ENCODE data around the gene BTBD9.

DNA sequence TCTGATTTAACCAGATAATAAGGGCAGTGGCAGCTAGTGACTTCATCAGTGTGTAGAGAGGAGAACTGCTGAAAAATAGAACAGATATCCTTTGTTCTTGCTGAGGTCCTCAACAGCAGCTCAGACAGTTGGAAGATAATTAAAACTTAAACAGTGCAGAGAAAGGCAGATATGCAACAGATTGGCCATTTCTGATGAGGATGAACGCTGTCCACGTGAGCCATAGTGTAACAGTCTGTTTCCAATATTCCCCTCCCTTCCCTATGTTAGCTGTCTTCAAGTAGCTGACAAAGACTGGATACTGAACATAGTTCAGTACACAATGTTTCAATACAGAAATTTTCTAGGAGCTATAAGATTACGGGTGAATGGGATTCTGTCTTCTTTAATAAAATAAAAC lies 291.4 kb downstream of the BTBD9 start:
- TF ChIP-seq, protein P1, sequence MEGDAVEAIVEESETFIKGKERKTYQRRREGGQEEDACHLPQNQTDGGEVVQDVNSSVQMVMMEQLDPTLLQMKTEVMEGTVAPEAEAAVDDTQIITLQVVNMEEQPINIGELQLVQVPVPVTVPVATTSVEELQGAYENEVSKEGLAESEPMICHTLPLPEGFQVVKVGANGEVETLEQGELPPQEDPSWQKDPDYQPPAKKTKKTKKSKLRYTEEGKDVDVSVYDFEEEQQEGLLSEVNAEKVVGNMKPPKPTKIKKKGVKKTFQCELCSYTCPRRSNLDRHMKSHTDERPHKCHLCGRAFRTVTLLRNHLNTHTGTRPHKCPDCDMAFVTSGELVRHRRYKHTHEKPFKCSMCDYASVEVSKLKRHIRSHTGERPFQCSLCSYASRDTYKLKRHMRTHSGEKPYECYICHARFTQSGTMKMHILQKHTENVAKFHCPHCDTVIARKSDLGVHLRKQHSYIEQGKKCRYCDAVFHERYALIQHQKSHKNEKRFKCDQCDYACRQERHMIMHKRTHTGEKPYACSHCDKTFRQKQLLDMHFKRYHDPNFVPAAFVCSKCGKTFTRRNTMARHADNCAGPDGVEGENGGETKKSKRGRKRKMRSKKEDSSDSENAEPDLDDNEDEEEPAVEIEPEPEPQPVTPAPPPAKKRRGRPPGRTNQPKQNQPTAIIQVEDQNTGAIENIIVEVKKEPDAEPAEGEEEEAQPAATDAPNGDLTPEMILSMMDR (IDR thresholded peaks at IDR 0.05), result no peak
- no peak for TF ChIP-seq POLR2A (IDR thresholded peaks at IDR 0.05)
